ENCODE data around the gene FKRP.

DNA sequence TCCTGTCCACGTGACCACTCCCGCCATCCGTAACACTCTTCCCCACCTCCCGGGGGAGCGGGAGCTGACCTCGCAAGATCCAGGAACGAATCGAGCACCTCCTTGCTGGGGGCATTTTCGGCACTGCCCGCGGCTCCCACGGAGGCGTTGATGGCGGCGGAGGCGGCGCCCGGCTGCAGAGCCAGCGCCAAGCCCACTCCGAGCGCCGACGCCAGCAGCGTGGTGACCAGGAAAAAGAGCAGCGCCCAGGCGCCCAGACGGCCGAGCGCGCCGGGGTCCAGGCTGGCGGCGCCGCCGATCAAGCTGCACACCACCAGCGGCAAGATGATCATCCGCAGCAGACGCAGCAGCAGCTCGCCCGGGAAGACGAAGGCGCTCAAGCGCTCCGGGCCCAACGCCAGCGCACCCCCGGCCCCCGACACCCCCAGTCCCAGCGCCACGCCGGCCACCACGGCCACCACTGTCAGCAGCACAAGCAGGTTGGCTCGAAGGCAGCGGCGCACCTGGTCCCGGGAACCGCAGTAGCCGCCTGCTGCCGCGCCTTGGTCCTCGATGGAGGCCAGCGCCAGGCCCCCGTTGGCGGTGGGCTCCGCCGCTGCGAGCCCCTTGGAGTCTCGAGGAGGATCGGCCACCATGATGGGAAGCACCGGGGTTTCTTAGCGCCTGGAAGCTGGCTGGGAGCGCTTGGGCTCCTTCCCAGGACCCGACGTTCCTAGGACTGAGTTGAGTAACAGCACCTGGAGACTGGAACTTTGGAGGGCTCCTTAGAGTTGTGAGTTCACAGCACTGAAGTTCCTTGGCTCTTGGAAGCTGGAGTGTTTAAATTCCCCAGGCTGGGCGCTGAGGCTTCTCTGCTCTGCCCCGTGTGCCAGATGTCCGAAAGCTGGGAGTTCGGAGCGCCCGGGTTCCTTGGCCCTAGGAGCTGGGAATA is 41.7 kb downstream of the FKRP start:
- TF ChIP-seq ZFP30 (CRISPR knock-in tag; IDR thresholded peaks at IDR 0.05) (no peak), ISL1 (CRISPR knock-in tag; IDR thresholded peaks at IDR 0.05) (no peak), PATZ1 (CRISPR knock-in tag; IDR thresholded peaks at IDR 0.05; ENCODE audit: borderline replicate concordance) (no peak), RARB (CRISPR knock-in tag; IDR thresholded peaks at IDR 0.05) (no peak), TSHZ2 (CRISPR knock-in tag; IDR thresholded peaks at IDR 0.05) (no peak), CSDC2 (CRISPR knock-in tag; IDR thresholded peaks at IDR 0.05) (no peak), PPARA (CRISPR knock-in tag; IDR thresholded peaks at IDR 0.05; ENCODE audit: borderline replicate concordance) (no peak)
